NCI-H748 (cell line): ENCODE measurements around the gene FAM200C.

ENCODE experiments used
- DNase-seq: peaks from one replicate; lab custom pipeline; 2025; ENCODE audit not compliant: unreplicated experiment; lab: John Stamatoyannopoulos, UW

The FAM200C gene

DNA sequence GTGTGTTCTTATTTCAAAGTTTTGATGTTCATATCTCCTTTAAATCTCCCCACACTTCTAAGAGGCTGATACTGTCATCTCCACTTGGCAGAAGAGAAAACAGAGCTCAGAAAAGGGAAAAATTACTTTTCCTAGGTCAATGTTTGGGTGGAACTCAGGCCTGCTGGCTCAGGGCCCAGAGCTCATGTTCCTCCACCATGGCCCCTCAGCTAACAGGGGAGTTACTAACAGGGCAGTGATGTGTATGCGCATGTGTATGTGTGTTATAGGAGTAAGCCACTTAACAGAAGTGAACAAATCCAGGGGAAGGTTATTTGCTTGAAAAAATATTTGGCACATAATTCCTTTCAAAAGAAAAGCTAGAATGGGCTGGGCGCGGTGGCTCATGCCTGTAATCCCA is 32.0 kb downstream of the FAM200C start:
- DNase-seq = no peak

DNA sequence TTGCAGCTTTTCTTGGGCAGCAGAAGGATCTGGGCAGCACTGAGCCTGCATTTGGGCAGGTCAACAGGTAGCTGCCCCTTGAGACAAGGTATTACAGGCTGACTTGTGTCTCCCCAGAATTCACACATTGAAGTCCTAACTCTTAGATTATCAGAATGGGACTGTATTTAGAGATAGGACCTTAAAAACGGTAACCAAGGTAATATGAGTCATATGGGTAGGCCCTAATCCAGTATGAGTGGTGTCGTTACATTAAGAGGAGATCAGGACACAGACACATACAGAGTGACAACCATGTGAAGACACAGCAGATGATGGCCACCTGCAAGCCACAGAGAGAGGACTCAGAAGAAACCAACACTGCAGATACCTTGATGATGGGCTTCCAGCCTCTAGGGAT is 32.6 kb downstream of the FAM200C start:
- DNase-seq = no peak

DNA sequence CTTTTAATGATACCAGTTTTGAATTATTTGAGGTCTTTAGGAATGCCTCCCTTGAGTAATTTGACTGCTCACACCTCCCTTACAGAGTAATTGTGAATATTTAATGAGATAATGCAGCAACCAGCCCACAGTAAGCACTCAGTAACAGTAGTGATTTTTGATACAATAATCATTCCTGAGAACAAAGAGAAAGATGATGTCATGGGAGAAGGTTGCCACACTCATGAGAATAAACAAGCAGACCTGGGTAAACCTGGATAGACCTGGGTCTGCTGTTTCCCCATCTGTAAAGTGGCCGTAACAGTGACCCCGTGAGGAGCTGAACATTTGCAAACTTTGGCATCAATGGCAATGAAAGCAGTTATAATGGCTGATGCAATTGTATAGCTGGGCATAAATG is 33.6 kb downstream of the FAM200C start:
- DNase-seq = no peak

- DNase-seq = no peak
These were observed 36.0 kb downstream of the FAM200C start for GRCh38 chr5:160363660-160364395.

- DNase-seq = no peak
These were observed 36.6 kb downstream of the FAM200C start for GRCh38 chr5:160363211-160363610.

- DNase-seq = no peak
These were observed 38.1 kb downstream of the FAM200C start for GRCh38 chr5:160361624-160362228.

DNA sequence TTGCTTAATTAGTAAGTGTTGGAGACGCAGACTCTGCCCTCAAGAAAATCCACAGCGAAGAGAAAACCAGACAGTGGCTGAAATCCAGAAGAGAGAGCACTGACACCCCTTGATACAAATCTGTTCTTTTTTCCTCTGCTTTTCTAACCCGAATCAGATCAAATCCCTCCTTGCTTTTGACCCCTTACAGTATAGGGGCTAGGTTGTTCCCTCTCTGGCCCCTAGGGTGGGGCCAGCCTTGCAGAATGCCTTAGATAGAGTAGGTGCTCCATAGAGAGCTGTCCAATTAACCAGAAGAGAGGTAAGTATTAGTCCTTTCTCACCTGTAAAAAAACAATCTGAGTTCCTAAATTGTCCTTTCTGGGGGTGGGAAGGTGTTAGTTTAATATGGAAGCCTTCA is 39.5 kb downstream of the FAM200C start:
- DNase-seq = no peak

DNA sequence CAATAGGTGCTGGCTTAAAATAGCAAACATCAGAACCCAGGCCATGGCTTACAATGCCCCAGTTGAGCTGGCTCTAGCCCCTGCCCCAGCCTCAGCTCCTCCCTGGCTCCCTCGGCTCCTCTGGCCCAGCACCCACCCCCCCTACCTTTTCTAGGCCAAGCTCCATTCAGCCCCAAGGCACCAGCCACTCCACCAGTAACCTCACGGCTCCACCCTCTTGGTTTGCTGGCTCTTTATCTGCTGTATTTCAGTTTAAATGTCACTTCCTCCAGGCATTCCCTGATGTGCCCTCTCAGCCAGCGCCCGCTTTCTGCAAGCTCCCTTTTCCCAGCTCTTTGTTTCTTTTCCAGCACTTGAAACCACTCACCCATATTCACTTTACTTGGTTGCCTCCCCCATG is 40.0 kb downstream of the FAM200C start:
- DNase-seq = no peak

- no peak for DNase-seq
These were observed 40.6 kb downstream of the FAM200C start for GRCh38 chr5:160359242-160359641.

DNA sequence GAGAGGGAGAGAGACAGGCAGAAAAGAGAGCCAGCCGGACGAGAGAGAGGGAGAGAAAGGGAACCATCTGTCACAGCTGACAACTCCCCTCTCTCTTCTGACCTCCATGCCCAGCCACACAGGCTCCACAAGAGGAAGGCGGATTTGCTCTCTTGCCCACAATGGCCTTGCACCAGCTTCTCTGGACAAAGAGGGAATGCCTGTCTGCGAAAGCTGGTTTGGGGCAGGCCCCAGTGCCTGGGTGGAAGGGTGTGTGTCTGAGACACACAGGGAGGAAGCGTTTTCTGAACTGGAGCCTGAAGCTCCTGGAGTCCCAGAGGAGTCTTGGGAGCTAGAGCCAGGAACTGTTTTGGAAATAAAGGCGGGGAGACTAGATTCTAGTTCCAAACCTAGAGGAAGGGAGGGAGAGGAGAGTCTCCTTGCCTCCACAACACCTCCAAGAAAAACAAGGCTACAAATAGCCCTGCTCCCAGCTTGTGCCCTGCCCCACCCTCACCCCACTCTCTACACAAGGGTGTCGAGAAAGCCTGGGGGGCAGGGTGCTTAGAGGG is 41.9 kb downstream of the FAM200C start:
- no peak for DNase-seq

- DNase-seq = no peak
These were observed 42.5 kb downstream of the FAM200C start for GRCh38 chr5:160357394-160357793.

- DNase-seq = no peak
These were observed 43.1 kb downstream of the FAM200C start for GRCh38 chr5:160356550-160357347.

GRCh38 chr5:160354666-160355065 is 45.2 kb downstream of the FAM200C start:
- no peak for DNase-seq

DNA sequence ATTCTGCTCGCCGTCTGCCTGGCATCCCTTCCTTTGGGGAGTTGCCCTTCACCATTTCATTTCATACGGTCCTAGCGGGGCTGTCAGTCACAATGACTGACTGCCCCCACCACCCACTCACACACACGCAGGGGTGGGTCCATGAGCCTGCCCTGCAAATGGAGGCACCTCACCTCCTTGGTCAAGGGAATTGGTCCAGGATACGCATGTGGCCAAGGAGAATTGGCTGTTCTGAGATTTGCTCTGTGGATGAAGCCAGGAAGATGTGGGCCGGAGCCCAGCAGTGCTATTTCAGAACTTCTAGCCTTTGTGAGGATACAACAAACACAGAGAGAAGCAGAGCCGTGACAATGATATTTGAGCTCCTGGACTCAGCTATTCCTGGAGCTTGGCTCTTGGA is 46.5 kb downstream of the FAM200C start:
- DNase-seq = no peak

DNA sequence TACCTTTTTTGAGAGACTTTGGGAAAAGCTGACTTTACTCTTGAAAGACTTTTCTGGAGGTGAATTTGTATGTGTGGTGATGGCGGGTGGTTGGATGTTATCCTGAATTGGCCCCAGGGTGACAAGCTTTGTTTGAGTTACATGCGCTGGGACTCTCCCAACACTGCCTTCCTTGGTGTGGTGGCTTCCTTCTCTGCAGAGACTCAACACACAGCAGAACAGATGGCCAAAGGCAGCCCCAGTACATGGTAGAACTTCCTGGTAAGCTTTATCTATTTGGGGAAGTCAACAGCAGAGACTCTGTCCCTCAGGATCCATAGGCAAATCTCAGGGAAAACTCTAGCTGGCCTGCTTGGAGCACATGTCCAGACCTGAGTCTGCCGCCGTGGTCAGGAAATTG is 47.5 kb downstream of the FAM200C start:
- DNase-seq = no peak

DNA sequence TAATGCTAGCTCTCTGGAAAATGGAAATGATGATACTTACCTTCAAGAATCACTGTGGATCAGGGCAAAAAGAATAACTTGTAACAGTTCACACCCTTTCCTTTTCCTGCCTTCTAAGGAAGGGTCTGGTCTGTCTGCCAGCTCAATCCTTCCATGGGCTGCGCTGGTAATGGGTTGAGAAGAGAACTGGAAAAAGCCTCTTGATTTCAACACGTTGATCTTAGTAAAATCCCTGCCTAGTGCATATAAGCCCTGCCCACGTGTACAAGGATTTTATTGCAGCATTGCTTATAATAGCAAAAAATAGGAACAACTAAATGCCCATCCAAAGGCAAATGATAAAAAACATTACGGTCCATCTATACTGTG is 49.9 kb downstream of the FAM200C start:
- no peak for DNase-seq

DNA sequence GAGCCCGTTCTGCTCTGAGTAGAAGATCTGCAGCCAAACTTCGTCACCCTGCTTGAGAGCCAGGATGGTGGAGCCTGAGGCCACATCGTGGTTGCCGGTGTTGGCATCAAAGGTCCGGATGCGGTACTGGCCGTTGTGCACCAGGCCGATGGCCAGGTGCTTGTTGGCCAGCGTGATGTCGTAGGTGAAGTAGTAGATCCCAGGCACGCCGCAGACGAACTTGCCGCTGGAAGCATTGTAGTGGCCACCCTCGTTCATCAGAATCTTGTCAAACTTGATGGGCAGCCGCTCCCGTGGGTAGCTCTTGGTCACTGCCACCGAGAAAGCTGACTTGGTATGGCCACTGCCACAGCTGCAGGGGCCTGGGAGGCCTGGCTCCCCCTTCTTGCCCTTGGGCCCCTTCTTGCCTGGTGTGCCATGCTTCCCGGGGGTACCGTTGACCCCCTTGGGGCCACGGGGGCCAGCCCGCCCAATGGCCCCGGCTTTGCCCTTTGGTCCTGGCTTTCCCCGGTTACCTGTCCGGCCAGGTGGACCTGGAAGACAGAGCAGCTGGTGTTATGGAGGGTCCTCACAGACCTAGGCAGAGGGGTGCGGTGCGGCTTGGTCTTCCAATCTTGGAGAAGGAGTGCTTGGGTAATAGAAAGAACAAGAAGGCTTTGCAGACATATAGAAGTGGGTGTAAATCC is 50.5 kb downstream of the FAM200C start:
- DNase-seq = no peak

DNA sequence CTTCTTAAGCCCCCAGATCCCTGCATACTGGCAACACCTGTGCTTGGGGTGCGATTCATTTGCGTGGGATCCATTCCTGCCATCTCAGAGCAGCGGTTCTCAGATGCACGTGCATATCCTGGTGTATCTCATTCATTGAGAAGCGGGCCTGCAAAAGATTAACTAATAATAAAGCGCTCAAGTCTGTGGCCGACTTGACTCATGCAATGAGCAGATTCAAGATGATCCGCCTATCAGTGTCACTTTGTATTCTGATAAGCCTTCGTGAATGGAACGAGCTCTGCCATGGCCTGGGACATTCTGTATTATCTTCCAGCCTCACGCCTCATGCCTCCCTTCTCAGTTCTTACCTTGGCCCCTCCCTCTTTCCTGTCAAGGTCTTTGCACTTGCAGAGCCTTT is 51.8 kb downstream of the FAM200C start:
- DNase-seq = no peak

DNA sequence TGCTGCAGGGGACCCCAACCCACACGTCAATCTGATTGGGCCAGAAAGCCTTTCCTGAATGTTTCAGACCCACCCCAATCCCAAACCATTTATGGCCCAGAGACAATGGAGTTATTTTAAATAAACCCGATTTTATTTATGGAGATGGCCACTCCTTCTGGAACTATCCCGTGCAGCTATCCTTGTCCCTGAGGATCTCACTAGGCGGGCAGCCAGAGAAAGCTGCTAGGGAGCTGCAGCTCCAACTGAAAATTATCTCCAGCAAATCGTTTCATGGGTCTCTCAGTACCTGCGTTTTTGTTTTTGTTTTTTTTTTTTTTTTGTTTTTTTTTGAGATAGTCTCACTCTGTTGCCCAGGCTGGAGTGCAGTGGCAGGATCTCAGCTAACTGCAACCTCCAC is 52.4 kb downstream of the FAM200C start:
- DNase-seq = no peak
